NK-92 treated with Interleukin-12 subunit alpha and Interleukin-12 subunit beta, amount 100 ng/mL, for 24 hours (cell line): ENCODE results near the gene APOBEC3B.
"Not testable (repeated sequence)": the region's sequence is repeated elsewhere in the genome, so short reads cannot be mapped to it uniquely, and the experiment has no call there.

ENCODE experiments used
- DNase-seq: peaks from one replicate; lab custom pipeline; 2025; lab: John Stamatoyannopoulos, UW

APOBEC3B gene

DNA sequence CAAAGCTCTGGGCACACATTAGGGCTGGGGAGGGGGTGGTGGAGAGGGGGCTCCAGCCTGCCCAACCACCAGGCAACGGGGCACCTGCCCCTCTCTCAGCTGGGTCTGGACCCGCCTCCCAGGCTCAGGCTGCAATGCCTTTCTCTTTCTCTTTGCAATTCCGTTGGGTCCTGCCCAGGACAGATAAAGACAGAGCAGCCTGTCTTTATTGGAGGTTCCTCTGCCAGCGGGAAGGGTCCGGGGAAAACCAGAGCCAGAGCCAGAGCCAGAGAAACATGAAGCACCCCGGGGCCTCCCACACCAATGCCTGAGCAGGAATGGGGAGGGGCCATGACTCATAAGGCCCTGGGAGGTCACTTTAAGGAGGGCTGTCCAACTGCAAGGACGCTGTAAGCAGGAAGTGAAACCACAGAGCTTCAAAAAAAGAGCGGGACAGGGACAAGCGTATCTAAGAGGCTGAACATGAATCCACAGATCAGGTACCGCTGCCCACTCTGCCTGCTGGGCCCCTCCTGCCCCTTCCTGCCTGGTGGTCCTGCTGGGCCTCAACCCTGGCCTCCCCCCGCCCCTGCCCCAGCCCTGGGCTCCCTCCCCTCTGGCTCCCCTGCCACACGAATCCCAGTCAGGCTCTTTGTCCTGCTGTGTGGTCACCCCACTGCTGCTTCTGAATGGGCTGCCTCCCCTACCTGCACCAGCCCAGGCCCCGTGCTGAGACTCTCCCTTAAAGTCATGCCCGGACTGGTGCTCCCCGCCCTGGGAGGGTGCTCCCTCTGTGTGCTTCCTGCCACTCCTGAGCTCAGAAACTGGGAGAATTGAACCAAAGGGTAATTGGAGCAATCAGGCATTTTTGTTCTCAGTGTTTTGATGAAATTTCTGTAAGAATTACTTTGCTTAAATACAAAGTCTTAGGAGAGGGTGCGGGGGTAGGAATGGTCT, at the start of gene APOBEC3B:
Gene APOBEC3B (plus strand): TSS at position 356 of the 936 bp plus-strand sequence. CDS start 107 bp downstream, at position 463.
- DNase-seq: peak; percentile 77

- DNase-seq: no peak
Measured at GRCh38 chr22:38935023-38935422, 47.1 kb upstream of the APOBEC3B start.

DNA sequence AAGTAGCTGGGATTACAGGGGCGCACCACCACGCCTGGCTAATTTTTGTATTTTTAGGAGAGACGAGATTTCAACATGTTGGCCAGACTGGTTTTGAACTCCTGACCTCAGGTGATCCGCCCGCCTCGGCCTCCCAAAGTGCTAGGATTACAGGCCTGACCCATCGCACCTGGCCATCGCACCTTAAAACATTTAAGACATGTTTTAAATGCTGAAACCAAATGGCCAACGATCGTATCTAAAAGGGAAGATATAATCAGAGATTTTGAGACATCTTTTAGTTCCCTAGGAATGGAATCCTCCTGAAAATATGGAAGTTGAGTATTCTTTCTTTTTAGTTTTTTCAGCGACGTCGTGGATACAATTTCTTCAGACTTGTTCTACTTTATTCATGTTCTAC, 46.5 kb upstream of the APOBEC3B start:
- no peak for DNase-seq

- DNase-seq: no peak
Measured at GRCh38 chr22:38936562-38936961, 45.6 kb upstream of the APOBEC3B start.

DNA sequence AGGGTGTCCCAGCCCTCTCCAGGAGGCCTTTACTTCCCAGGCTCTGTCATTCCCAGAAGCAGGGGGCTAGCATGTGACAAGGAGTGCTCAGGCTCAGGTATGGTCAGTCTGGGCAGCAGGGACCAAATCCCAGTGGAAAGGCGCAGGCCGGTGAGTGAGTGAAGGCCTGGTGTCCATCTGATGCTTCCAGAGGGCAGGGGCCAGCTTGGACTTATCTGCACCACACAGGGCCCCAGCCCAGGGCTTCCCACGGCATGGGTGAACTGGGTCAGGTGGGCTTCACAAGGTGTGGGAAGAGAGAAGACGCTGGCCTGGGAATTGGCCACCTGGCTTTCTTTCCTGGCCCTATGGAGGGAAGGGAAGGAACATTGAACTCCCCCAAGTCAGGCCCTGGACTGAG, 45.1 kb upstream of the APOBEC3B start:
- DNase-seq: no peak

GRCh38 chr22:38937541-38937940, 44.6 kb upstream of the APOBEC3B start:
- no peak for DNase-seq

DNA sequence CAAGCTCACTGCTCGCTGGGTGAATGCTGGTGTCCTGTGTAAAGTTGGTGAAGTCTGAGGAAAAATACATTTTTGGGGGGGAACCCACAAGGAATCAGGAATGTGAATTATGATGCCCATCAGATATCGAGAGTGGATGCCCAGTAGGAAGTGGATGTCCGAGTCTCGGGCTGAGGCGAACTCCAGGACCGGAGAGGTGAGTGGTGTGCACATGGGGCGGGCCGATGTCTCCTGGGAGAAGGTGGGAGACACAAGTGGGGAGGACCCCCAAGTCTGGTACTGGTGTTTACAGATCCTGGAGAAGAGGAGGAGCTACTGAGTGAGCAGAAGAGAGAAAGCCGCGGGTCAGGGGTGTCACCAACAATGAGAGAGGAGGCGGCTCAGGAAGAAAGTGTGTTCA, 43.9 kb upstream of the APOBEC3B start:
- DNase-seq: no peak

GRCh38 chr22:38938925-38939324, 43.2 kb upstream of the APOBEC3B start:
- DNase-seq: no peak

DNA sequence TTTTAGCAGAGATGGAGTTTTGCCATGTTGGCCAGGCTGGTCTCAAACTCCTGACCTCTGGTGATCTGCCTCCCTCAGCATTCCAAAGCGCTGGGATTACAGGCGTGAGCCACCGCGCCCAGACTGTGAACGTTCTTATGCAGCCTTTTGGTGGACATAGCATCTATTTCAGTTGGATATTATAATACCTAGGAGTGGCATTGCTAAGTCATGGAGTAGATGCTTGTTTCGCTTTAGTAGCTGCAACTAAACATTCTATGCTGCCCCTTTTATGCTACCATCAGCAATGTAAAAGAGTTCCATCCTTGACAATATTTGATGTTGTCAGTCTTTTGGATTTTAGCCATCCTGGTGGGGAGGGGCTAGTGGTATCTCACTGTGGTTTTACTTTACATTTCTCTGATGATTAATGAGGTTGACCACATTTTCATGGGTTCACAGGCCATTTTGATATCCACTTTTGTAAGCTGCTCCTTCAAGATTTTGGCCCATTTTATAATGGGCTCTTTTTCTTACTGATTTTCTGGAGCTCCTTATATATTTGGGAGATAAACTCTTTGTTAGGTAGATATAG, 41.2 kb upstream of the APOBEC3B start:
- DNase-seq: no peak

GRCh38 chr22:38941488-38941987, 40.6 kb upstream of the APOBEC3B start:
- DNase-seq: no peak

- no peak for DNase-seq
Measured at GRCh38 chr22:38942702-38943101, 39.4 kb upstream of the APOBEC3B start.

DNA sequence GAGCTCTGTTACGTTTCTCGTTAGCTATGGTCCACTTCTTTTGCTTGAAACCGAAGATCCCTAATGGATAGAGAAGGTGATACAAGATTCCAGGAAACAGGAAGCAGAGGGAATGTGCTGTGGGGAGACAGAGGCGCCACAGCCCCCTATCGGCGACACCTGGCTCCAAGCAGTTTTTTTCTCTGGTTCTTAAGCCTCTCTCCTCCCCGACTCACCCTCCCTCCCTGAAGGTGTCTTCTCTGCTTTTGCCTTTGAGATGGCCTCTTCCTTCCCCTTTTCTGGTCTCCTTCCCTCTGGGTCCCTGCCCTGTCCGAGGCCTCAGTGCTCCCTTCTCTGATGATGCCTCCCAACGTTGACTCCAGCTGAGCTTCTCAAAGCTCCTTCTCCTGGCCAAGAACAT, 38.9 kb upstream of the APOBEC3B start:
- no peak for DNase-seq

DNA sequence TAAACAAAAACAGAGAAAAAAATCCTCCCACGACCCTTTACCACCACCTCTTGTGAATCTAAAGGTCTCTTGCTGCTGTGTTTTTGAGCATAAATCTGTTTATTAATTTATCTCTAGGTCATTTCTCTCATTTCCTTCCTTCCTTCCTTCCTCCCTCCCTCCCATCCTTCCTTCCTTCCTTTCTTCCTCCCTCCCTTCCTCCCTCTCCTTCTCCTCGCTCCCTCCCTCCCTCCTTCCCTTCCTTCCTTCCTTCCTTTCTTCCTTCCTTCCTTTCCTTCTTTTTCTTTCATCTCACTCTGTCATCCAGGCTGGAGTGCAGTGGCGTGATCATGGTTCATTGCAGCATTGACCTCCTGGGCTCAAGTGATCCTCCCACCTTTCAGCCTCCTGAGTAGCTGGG, 38.3 kb upstream of the APOBEC3B start:
- DNase-seq: no peak

DNA sequence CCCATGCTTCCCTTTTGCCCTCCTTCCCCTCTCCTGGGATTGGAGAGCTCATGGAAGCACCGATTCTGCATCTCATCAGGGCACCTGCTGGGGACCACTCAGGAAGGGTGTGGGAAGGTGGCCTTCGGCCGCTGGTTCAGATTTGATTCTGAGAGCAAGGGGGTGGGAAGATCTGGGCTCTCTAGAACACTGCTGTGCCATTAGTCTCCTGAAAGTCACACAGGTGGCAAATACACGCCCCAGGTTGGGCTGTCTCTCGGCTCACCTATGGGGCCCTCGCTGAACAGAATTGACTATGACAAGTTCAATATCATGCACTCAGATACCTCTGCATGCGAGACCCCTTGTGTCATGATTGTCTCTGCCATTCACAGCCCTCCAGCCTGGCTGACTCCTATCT, 37.5 kb upstream of the APOBEC3B start:
- no peak for DNase-seq

- not testable (repeated sequence) for DNase-seq
Measured at GRCh38 chr22:38945706-38946338, 36.3 kb upstream of the APOBEC3B start.

DNA sequence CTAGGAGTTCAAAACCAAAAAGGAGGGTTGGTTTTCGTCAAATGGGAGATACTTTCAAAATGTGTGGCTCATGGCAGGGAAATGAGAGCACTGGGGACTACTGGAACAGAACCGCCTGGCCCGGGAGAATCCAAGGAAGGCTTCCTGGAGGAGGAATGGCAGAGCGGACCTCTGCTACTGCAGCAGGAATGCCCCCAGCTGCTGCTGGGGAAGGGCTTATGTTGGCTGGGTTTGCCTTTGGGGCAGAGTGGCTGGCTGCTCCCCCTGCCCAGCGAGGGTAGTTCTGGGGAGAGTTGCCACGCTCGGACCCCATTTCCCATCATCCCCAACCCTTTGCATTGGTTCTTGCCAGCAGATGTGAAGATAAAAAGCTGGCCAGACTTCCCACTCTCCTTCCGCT, 35.4 kb upstream of the APOBEC3B start:
- DNase-seq: no peak

- no peak for DNase-seq
Measured at GRCh38 chr22:38947321-38948140, 34.6 kb upstream of the APOBEC3B start.

DNA sequence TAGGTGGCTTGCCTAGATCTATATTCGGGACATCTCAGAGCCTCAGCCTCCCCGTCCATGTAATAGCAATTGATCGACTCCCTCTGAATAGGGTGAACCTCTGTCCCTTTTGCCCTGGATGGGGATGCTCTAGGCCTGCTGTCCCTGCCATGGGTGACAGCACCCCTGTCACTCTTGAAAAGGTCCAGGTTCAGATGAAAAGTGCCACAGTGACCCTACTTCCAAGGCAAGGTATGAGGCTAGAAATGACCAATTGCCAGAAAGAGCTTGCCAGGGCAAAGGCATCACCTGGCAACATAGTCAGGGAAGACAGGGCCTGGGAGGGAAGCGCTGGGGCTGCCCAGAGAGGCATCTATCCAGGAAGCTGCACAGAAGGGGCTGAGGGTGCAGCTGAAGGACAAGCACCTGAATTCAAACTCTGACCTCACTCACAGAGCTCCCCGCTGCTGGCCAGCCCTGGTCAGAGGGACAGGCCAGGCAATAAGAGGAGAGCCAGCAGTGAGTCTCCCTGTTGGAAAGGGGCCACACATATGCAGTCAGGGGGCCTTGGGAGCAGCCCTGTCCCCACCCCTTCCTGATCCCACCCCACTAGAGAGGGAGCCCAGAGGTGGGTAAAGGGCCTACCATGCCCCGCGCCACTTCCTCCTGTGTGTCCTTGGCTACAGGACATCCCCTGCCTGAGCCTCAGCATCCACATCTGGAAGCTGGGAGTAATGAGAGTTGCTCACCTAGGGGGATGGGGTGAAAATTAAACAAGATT, 33.8 kb upstream of the APOBEC3B start:
- DNase-seq: no peak

DNA sequence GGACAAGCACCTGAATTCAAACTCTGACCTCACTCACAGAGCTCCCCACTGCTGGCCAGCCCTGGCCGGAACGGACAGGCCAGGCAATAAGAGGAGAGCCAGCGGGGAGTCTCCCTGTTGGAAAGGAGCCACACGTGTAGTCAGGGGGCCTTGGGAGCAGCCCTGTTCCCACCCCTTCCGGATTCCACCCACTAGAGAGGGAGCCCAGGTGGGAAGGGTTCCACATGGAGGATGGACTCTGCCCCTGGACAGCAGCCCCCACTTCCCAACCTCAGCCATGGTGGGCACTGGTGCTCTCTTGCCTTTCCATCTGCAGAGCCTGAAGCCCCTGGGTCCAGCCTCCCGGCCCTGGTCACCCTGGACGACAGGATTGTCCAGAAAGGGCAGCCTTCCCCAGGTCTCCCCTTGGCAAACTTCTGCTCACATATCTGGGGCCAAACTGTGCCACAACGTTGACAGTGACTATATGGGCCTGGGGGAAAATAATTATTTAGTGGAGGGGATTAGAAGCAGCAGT, 32.2 kb upstream of the APOBEC3B start:
- no peak for DNase-seq

- no peak for DNase-seq
Measured at GRCh38 chr22:38950527-38951295, 31.4 kb upstream of the APOBEC3B start.
